ENCODE data around the gene TMEM233.

TMEM233 gene

DNA sequence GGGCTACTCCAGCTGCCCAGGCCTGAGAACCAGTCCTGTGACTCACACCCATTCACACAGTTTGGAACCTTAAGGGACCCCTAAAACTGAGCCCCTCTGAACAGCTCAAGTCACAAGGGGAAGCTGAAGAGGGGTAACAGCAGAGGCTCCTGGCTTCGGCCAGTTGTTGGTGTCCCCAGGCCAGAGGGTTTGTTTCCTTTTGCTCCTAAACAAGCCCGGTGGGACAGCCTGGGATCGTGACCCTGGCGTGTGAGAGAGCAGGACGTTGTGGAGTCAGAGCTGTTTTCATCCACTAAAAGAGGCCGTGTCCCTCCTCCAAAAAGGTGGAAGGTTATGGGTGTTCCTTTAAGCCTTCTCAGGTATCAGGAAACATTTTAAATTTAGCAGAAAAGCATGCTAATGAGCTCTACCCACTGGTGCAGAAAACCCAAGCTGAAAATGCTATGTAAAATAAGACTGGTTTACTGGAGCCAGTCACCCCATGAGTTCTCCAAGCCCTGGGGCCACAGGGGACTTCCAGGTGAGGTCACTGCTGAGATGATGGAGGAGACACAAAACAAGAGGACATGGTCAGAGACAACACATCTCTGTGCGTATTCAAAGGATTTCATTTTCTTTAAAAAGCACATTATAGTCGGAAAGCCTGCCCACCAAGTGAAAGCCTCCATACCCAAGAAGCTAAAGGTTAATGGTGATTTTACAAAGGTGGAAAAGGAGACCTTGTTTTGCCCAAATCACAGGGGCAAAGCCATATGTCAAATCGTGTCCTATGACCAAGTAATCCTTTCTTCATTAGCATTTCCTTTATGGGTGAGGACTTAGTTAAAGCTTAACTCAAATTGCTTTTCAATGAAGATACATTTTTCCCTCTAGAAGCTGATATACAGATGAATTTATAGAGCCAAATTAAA lies 88.4 kb downstream of the TMEM233 start:
- no peak overlapping the region for H3K27ac ChIP-seq
- no peak for TF ChIP-seq CTCF (conservative IDR thresholded peaks at IDR 0.05)
- TF ChIP-seq ZFX (IDR thresholded peaks at IDR 0.05), result no peak

DNA sequence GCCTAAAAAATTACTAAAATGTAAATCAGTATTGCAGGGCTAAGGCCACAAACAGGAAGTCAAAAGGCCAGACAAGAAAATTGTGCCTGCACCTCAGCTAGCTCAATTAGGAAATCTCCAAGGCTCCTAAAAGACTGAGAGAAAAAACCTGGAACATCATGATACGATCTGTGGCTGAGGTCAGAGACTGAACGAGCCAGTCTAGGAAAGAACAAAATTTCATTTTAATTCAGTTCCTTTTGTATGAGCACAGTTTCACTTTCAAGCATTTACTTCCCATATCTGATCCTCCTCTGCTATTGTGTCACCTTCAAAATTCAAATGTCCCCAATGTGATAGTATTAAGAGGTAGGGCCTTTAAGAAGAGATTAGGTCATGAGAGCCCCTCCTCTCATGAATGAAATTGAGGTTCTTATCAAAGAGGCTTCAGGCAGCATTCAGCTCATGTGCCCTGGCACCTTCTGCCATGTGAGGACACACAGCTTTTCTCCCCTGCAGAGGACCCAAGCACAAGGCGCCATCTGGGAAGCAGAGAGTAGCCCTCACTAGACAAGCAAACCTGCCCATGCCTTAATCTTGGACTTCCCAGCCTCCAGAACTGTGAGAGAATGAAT lies 89.2 kb downstream of the TMEM233 start:
- TF ChIP-seq ZFX (IDR thresholded peaks at IDR 0.05), result no peak
- no peak overlapping the region for H3K27ac ChIP-seq

GRCh38 chr12:119683413-119683812 lies 89.8 kb downstream of the TMEM233 start:
- no peak overlapping the region for H3K27ac ChIP-seq
- no peak for TF ChIP-seq ZFX (IDR thresholded peaks at IDR 0.05)
- no peak for TF ChIP-seq CTCF (conservative IDR thresholded peaks at IDR 0.05)

DNA sequence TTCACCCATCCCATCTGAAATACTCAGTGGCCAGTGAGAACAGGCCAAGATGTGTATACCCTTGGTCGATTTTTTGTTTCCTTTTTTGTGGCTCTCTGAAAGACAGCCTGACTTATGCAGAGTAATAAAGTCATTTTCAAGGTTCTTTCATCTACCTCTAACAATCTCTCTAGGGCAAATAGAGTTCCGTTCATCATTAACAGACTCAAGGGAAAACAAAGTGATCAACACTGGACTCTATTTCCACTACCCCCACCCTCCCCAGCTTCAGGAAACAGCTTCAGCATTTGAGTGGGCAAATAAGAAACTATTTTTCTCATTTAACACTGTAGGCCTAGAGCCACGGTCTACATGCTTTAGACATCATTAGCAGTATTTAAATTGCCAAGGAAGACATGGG lies 90.2 kb downstream of the TMEM233 start:
- H3K27ac ChIP-seq, result no peak overlapping the region

GRCh38 chr12:119684711-119685369 lies 91.3 kb downstream of the TMEM233 start:
- no peak overlapping the region for H3K27ac ChIP-seq
- TF ChIP-seq CTCF (conservative IDR thresholded peaks at IDR 0.05) (no peak), ZFX (IDR thresholded peaks at IDR 0.05) (no peak)

More for the DNA sequence above, 90.2 kb downstream of the TMEM233 start:
- TF ChIP-seq ZFX (IDR thresholded peaks at IDR 0.05), result no peak
- TF ChIP-seq CTCF (conservative IDR thresholded peaks at IDR 0.05), result no peak

- TF ChIP-seq ZFX (IDR thresholded peaks at IDR 0.05) (no peak), CTCF (conservative IDR thresholded peaks at IDR 0.05) (no peak)
- H3K27ac ChIP-seq, result no peak overlapping the region
Measured at GRCh38 chr12:119685375-119685774, 91.8 kb downstream of the TMEM233 start.

- no peak for TF ChIP-seq CTCF (conservative IDR thresholded peaks at IDR 0.05)
- TF ChIP-seq ZFX (IDR thresholded peaks at IDR 0.05), result no peak
- no peak overlapping the region for H3K27ac ChIP-seq
Measured at GRCh38 chr12:119686355-119686754, 92.8 kb downstream of the TMEM233 start.
